ENCODE results near the gene DAB2IP.
"Not testable (repeated sequence)": the region's sequence is repeated elsewhere in the genome, so short reads cannot be mapped to it uniquely, and the experiment has no call there.

The DAB2IP gene

GRCh38 chr9:121627427-121627826 is 24.0 kb upstream of the DAB2IP start:
- DNase-seq: no peak

DNA sequence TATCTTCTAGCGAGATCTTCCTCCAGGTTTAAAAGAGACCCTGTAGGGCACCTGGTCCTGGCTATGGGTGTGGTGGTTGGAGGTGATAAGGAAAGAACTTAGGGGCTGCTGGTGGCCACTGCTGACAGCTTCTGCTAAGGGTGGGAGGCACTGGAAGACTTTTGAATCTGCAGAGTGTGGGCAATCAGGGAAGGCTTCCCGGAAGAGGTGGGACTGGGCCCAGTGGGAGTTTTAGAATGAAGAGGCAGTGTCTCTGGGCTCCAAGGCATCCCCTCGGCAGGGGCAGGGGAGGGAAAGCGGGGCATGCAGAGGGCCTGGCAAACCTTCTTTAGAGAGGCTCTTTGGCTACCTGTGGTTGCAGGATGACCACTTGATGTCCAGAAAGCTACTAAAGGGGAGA is 23.0 kb upstream of the DAB2IP start:
- DNase-seq: no peak

DNA sequence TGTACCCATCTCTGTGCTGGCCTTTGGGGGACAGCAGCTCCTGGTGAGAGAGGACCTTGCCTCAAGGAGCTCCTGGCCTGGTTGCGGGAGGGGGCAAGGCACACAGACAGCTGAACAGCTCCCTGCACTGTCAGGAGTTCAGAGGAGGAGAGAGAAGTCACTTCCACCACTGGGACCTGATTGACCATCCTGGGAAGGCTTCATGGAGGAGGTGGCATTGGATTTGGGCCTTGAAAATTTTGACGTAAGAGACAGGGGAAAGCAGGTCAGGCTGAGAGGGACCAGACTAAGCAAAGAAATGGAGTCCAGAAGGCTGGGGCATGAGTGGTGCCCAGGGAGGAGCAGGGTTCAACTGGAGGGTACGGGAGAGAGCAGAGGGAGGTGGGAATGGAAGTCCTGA is 20.3 kb upstream of the DAB2IP start:
- no peak for DNase-seq

- no peak for DNase-seq
Measured at GRCh38 chr9:121631978-121632418, 19.4 kb upstream of the DAB2IP start.

DNA sequence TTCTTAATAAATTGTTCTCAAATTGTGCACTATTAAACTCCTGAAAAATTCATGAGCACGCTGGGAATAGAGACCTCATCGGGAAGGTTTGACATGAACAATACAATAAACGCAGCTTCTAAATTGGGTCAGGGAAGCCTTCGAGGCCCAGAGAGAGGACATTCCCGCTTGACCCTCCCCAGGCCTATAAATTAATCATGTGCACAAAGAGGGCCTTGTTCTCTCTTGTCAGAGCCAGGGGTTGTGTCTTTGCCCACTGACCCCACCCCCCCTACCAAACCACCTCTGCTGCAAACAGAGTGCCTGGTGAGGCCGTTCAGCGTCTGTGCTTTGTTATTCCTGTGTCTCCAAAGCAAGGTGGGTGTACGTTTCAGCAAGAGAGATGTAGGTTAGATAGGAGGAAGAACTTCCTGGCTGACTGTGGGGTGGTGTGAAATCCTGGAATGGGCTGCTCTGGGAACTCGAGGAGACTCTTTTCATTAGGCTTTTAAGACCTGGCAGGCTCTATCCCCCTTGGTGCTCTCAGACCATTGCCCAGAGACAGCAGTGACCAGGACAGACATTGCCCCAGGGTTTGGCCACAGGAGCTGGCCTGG is 18.2 kb upstream of the DAB2IP start:
- no peak for DNase-seq

GRCh38 chr9:121633736-121634135 is 17.7 kb upstream of the DAB2IP start:
- DNase-seq: no peak

DNA sequence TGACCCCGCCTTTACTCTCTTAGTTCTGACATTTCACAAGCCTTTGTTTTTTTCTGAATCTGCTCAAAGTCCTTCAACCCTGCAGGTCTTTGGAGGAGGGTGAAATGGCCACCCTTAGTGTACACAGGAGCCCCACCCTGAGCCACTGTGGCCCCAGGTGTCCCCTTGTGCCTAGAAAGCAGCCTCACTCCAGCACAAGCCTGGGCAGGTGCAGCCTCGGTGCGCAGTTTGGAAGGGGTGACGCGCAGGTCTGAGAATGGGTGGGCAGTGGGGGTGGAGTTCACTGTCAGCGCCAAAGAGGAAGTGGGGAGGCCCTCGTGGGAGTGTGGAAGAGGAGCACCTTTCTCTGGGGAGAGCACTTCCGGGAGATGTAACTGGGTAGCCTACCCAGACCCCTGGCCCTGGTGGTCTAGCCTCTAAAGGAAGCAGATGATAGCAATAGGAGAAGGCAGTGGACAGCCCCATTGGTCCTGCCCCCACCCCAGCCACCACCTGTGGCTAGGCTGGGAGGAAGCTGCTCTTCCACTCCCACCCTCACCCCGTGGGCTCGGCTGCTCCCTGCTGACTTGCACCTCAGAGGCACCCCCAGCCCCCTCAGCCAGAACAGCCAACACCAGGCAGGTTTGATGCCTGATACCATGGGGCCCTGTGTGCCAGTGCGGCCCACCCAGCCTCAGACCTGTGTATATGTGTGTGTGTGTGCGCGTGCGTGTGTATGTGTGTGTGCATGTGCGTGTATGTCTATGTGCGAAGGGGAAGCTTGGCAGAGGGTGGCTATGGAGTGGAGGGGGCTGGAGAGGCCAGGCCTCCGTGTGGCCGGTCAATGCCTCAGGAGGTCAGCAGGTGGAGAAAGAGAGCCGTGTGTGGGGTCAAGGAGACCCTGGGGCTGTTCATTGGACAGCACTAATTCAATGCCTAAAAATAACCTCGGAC is 16.8 kb upstream of the DAB2IP start:
- no peak for DNase-seq

GRCh38 chr9:121635300-121635876 is 16.0 kb upstream of the DAB2IP start:
- no peak for DNase-seq

- DNase-seq: no peak
Measured at GRCh38 chr9:121636341-121636865, 15.0 kb upstream of the DAB2IP start.

DNA sequence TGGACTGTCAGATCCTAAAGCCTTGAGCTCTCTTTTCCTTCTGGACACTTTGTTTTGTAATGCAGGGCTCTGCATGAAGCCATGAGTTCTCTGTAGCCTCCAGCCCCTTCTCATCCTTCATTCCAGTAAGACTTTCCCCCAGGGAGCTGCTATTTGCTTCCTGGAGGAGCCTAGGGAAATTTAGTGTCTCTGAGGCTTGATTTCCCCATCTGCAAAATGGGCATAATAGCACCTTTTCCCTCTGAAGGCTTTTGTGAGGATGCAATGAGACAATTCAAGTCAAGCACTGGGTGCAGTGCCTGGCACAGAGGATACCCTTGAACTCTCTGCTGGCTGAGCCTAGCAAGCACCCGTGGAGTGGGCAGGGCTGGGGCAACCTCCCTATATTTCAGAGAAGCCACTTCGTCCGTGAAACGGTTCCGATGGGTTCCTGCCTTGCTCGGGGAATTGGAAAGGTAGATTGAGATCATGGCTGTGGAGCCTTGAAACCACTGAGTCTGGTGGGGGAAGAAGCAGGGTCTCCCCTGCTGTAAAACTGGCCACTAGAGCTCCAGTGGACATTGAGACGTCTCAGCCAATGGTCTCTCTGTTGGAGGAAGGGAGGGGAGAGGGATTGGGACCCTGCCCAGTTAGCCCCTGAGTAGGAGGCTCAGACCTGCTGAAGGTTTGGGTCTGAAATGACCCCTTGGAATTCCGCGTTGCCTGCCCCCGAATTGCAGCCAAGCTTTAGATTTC is 14.3 kb upstream of the DAB2IP start:
- no peak for DNase-seq

DNA sequence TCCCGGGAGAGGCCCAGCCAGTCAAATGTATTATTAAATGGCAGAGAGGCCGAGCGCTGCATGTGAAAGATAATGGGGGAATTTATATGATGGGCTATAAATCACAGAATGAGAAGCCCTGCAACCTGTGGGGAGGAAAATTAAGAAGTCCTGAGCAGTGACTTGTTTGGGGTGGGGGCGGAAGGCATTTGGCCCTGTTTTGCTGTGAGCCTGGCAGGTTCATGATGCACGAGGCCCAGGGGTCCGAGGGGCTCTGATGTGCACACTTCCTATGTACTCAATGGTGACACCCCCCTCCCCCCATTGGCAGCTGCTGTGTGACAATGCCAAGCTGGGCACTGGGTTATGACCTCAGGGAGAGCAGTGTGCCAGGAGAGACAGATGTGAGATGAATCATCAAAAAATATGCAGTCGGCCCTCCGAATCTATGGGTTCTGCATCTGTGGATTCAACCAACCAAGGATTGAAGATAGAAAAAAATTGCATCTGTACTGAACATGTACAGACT is 13.7 kb upstream of the DAB2IP start:
- DNase-seq: no peak

GRCh38 chr9:121638399-121638798 is 13.0 kb upstream of the DAB2IP start:
- no peak for DNase-seq

DNA sequence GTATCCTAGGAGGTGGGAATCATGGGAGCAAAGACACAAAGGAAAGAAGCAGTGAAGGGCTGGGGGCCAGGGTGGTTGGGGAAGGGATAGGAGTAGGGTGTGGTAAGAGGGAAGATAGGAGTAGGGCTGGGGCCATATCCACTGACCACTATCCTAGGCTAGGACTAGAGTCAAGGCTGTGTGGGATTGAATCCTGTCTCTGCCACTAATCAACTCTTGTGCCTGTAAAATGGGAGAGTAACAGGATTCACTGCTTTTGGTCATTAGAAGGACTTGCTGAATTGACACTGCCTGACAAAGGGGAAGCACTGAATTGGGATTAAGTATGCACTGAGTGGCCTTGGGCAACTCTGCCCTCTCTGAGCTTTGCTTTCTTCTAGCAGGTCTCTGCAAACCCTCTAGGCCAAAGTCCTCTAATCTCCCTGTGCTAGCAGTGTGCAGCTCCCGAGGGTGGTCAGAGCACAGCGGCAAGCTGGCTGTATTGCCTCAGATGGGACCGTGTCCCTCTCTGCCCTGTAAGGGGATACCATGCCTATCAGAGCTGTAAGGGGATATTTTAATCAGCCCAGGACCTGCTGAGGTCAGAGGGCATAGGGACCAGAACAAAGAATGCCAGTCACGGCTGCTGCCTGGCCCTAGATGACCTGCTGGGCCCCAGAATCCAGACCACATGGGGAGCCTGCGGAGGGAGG is 12.4 kb upstream of the DAB2IP start:
- DNase-seq: no peak

DNA sequence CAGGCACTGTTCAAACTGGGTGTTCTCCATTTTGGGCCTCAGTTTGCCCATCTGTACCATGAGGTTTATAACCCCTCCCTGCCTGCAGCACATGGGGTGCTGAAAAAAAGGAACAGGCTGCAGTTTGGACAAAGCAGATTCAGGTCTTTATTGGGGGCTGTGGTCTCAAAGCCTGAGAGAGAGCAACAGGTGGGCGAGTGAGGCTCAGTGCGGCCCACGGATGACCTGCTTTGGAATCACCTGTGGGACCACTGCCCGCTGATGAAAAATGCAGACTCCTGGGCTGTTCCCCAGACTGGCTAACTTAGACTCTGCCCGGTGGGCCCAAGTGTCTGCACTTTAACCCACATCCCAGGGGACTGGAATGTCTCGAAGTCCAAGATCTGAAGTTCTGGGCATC is 11.8 kb upstream of the DAB2IP start:
- DNase-seq: no peak

GRCh38 chr9:121640076-121640475 is 11.4 kb upstream of the DAB2IP start:
- no peak for DNase-seq

- DNase-seq: no peak
Measured at GRCh38 chr9:121640491-121641223, 10.8 kb upstream of the DAB2IP start.

GRCh38 chr9:121641224-121641611 is 10.2 kb upstream of the DAB2IP start:
- no peak for DNase-seq

DNA sequence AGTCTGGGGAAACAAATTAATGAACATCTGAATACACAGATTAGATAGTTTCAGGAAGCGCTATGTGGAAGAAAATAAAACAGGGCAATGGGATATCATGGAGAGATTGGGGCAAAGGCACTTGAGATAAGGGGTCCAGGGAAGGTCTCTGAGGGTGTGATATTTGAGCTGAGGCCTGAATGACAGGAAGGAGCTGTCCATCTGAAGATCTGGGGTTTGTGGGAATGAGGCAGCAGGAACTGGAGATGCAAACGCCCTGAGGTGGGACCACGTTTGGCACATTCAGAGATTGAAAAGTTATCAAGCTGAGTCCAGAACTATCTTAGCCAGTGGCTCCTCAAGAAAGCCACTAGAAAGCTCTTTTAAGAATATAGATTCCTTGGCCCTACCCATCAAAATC is 8.7 kb upstream of the DAB2IP start:
- no peak for DNase-seq

DNA sequence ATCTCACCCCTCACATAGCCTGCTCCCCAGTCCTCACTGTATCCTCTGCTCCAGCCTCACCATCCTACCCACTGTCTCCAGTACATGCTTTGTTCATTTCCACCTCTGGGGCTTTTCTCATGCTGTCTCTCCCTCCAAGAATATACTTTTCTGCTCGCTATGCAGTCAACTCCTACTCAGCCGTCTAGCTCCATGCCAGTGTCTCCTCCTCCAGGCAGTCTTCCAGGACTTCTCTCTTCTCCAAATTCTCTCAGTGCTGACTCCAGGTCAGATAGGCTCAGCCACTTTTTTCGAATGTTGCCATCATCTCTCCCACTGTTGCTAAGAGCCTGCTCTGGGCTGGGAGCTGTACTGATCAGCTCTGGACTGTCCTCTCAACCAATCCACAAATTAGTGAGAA is 8.0 kb upstream of the DAB2IP start:
- no peak for DNase-seq

DNA sequence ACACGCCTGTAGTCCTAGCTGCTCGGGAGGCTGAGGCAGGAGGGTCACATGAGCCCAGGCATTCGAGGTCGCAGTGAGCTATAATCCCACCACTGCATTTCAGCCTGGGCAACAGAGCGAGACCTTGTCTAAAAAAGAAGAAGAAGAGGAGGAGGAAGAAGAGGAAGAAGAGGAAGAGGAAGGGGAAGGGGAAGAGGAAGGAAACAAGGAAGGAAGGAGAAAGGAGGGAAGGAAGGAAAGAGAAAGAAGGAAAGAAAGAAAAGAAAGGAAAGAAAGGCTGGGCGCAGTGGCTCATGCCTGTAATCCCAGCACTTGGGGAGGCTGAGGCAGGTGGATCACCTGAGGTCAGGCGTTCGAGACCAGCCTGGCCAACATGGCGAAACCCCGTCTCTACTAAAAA is 7.4 kb upstream of the DAB2IP start:
- DNase-seq: not testable (repeated sequence)

DNA sequence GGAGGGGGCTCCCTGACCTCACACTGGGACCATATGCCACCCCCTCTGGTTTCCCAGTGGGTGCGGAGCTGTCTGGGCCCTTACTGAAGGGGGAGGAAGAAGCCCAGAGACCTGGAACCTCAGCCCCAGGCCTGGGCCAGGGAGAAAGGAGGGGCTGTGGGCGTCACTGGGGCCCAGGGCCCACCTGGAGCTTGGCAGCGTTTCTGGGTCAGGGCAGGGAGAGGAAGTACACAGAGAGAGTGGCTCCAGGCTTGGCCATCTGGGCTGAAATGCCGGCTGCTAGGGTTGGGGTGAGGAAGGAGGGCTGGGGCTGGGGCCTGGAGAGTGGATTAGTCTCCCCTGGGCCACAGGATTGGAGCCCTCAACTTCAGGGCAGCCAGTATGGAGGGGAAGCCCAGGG is 6.4 kb upstream of the DAB2IP start:
- DNase-seq: no peak
